ENCODE data around the gene SKP2.

Gene SKP2

GRCh38 chr5:36151434-36152323, at the start of gene SKP2, which contains the start of gene LMBRD2:
Gene SKP2, plus strand, starts transcription at chr5:36152111. Its CDS starts 152 bp downstream, at chr5:36152263.
Gene LMBRD2, minus strand, starts transcription at chr5:36151887. Its CDS starts 8,538 bp downstream, at chr5:36143349.
- Histone ChIP-seq H3K4me1 (ENCODE audit: low read depth, poor library complexity, severe bottlenecking) (peaks cover 61% of the 10 kb centered on the region), H3K27ac (peak within 1 kb of the TSS; percentile 38; the same call in 1 of the 2 replicates), H3K36me3 (ENCODE audit: insufficient read depth) (peaks cover 4% of the 10 kb centered on the region; the same call in 1 of the 2 replicates), H3K4me3 (IDR thresholded peaks at IDR 0.05; ENCODE audit: insufficient read depth, low read depth, low read length) (peak within 1 kb of the TSS; percentile 26), H2AFZ (ENCODE audit: low read depth) (peak within 1 kb of the TSS; percentile 65), H3K27me3 (ENCODE audit: insufficient read depth, low read depth) (no peaks in the 10 kb centered on the region), H3K4me2 (peak within 1 kb of the TSS; percentile 78), H3K79me2 (ENCODE audit: insufficient read depth, low read depth) (peaks cover 74% of the 10 kb centered on the region), H4K20me1 (ENCODE audit: insufficient read depth) (no peaks in the 10 kb centered on the region), H3K9ac (peak within 1 kb of the TSS; percentile 65)
- no peak for TF ChIP-seq CTCF (conservative IDR thresholded peaks at IDR 0.05; ENCODE audit: low read depth, low read length)

- Histone ChIP-seq H3K4me1 (ENCODE audit: low read depth, poor library complexity, severe bottlenecking) (no peaks in the 10 kb centered on the region), H2AFZ (ENCODE audit: low read depth) (no peak overlapping the region), H3K4me2 (no peak overlapping the region), H4K20me1 (ENCODE audit: insufficient read depth) (no peaks in the 10 kb centered on the region), H3K36me3 (ENCODE audit: insufficient read depth) (0 out of 2 replicates have a peak, but pooled peaks cover 2% of the 10 kb centered on the region), H3K4me3 (IDR thresholded peaks at IDR 0.05; ENCODE audit: insufficient read depth, low read depth, low read length) (no peak overlapping the region), H3K27ac (no peak overlapping the region), H3K27me3 (ENCODE audit: insufficient read depth, low read depth) (no peaks in the 10 kb centered on the region), H3K79me2 (ENCODE audit: insufficient read depth, low read depth) (no peaks in the 10 kb centered on the region), H3K9ac (no peak overlapping the region)
- no peak for TF ChIP-seq CTCF (conservative IDR thresholded peaks at IDR 0.05; ENCODE audit: low read depth, low read length)
These were observed 46.1 kb upstream of the SKP2 start for GRCh38 chr5:36105819-36106218.

- no peak overlapping the region for H3K4me3 ChIP-seq (IDR thresholded peaks at IDR 0.05; ENCODE audit: insufficient read depth, low read depth, low read length)
- no peak for TF ChIP-seq CTCF (conservative IDR thresholded peaks at IDR 0.05; ENCODE audit: low read depth, low read length)
- 0 out of 2 replicates have a peak, but pooled peaks cover 2% of the 10 kb centered on the region for H3K36me3 ChIP-seq (ENCODE audit: insufficient read depth)
- no peak overlapping the region for H2AFZ ChIP-seq (ENCODE audit: low read depth)
- no peak overlapping the region for H3K27ac ChIP-seq
- H3K79me2 ChIP-seq (ENCODE audit: insufficient read depth, low read depth), result no peaks in the 10 kb centered on the region
- no peak overlapping the region for H3K9ac ChIP-seq
- no peak overlapping the region for H3K4me2 ChIP-seq
- no peaks in the 10 kb centered on the region for H3K27me3 ChIP-seq (ENCODE audit: insufficient read depth, low read depth)
- no peaks in the 10 kb centered on the region for H3K4me1 ChIP-seq (ENCODE audit: low read depth, poor library complexity, severe bottlenecking)
- H4K20me1 ChIP-seq (ENCODE audit: insufficient read depth), result no peaks in the 10 kb centered on the region
These were observed 43.0 kb upstream of the SKP2 start for GRCh38 chr5:36108758-36109460.

- Histone ChIP-seq H3K36me3 (ENCODE audit: insufficient read depth) (0 out of 2 replicates have a peak, but pooled peaks cover 2% of the 10 kb centered on the region), H2AFZ (ENCODE audit: low read depth) (no peak overlapping the region), H3K4me2 (no peak overlapping the region), H3K79me2 (ENCODE audit: insufficient read depth, low read depth) (no peaks in the 10 kb centered on the region), H3K9ac (no peak overlapping the region), H3K27ac (no peak overlapping the region), H4K20me1 (ENCODE audit: insufficient read depth) (no peaks in the 10 kb centered on the region), H3K4me1 (ENCODE audit: low read depth, poor library complexity, severe bottlenecking) (no peaks in the 10 kb centered on the region), H3K4me3 (IDR thresholded peaks at IDR 0.05; ENCODE audit: insufficient read depth, low read depth, low read length) (no peak overlapping the region), H3K27me3 (ENCODE audit: insufficient read depth, low read depth) (no peaks in the 10 kb centered on the region)
- no peak for TF ChIP-seq CTCF (conservative IDR thresholded peaks at IDR 0.05; ENCODE audit: low read depth, low read length)
These were observed 40.7 kb upstream of the SKP2 start for GRCh38 chr5:36111238-36111637.

Data from KMS-11 (cell line).